Endothelial cell of umbilical vein (primary cell): ENCODE data around the gene CD46. TPM values are rescaled to one million over a fixed set of nuclear protein-coding genes. Genes with fewer than 3 reads are reported as not detected.

Experiments used
- BruUV-seq: library from RNA; stranded (reverse); fragments of 400-500 nt; replicated peaks from 2 replicates; lab custom pipeline; 2021; lab: Mats Ljungman, UMichigan
- CTCF ChIA-PET: fragments of 300-600, 350-600 bp; sonication (Branson Sonifier 250); formaldehyde crosslinking; loops from one replicate; lab custom pipeline; 2021; ENCODE audit warnings: antibody characterized with exemption, inconsistent platforms; lab: Charles Lee
- POLR2A ChIA-PET: fragments of 300-600, 350-600 bp; sonication (Branson Sonifier 250); formaldehyde crosslinking; loops from one replicate; lab custom pipeline; 2021; ENCODE audit warnings: antibody characterized with exemption, inconsistent platforms; lab: Charles Lee
- DNase-seq: peaks from one replicate; pipeline ENCODE4 v3.0.0-alpha.2; 2011; ENCODE audit warnings: low read depth, low spot score
- FAIRE-seq: peaks from 2 replicates; lab custom pipeline; 2011; peaks lifted over from hg19 to GRCh38; lab: Jason Lieb, UNC
- H2AFZ ChIP-seq: 2 replicates; pipeline ENCODE4 v1.6.0; 2012; ENCODE audit warnings: low read depth, low read length, control low read depth, inconsistent platforms
- H3K27ac ChIP-seq: 2 replicates; pipeline ENCODE4 v1.5.1; 2011; ENCODE audit warnings: low read depth, mild to moderate bottlenecking, control low read depth, low read length, moderate library complexity; ENCODE audit not compliant: insufficient read depth
- H3K27me3 ChIP-seq, 2 experiments: 2 replicates each; pipeline versions ENCODE4 v1.6.0 to v1.6.1; 2011; ENCODE audit warnings: low read length in 2 of 2, mixed read lengths in 1 of 2; ENCODE audit not compliant: control insufficient read depth in 2 of 2, insufficient read depth in 2 of 2
- H3K36me3 ChIP-seq, 2 experiments: 2 replicates in 1 of 2; 3 replicates in 1 of 2; pipeline ENCODE4 v1.5.1; 2011; ENCODE audit warnings: low read length in 2 of 2, mild to moderate bottlenecking in 1 of 2, moderate library complexity in 1 of 2; ENCODE audit not compliant: control insufficient read depth in 2 of 2, insufficient read depth in 2 of 2; ENCODE audit errors: extremely low read depth in 1 of 2
- H3K4me1 ChIP-seq: 3 replicates; pipeline ENCODE4 v1.5.1; 2011; ENCODE audit warnings: mild to moderate bottlenecking, low read length; ENCODE audit not compliant: control insufficient read depth, insufficient read depth; ENCODE audit errors: extremely low read depth
- H3K4me2 ChIP-seq: 2 replicates; pipeline ENCODE4 v1.6.1; 2011; ENCODE audit warnings: low read length, control low read depth, mixed read lengths; ENCODE audit not compliant: insufficient read depth
- H3K4me3 ChIP-seq, 3 experiments: fragments of 200-600 bp in 1 of 3; sonication (generic), shearing (Covaris generic) in 1 of 3; replicated peaks in 1 of 3; 2 replicates each; pipeline ENCODE4 v1.5.1; 2011 to 2016; ENCODE audit warnings: control low read depth in 3 of 3, low read length in 3 of 3, mild to moderate bottlenecking in 2 of 3, inconsistent platforms in 1 of 3, low read depth in 1 of 3, moderate library complexity in 1 of 3; ENCODE audit not compliant: insufficient read depth in 1 of 3
- H3K79me2 ChIP-seq: 2 replicates; pipeline ENCODE4 v1.6.0; 2012; ENCODE audit warnings: low read length, inconsistent platforms; ENCODE audit not compliant: control insufficient read depth, insufficient read depth
- H3K9ac ChIP-seq: replicated peaks from 2 replicates; pipeline ENCODE3; 2011; ENCODE audit warnings: low read length, control low read depth; ENCODE audit not compliant: insufficient read depth; ENCODE audit errors: extremely low read depth
- H3K9me1 ChIP-seq: replicated peaks from 3 replicates; pipeline ENCODE4 v1.6.0; 2011; ENCODE audit warnings: mild to moderate bottlenecking, low read length; ENCODE audit not compliant: control insufficient read depth, insufficient read depth; ENCODE audit errors: extremely low read depth
- H3K9me3 ChIP-seq: replicated peaks from 2 replicates; pipeline ENCODE4 v1.5.1; 2012; ENCODE audit warnings: low read length, inconsistent platforms; ENCODE audit not compliant: control insufficient read depth, insufficient read depth
- H4K20me1 ChIP-seq: replicated peaks from 2 replicates; pipeline ENCODE3; 2011; ENCODE audit warnings: mild to moderate bottlenecking, low read length; ENCODE audit not compliant: control insufficient read depth, insufficient read depth; ENCODE audit errors: extremely low read depth
- CTCF ChIP-seq, 2 donors: IDR thresholded peaks; 1 replicate in 1 of 2; 2 replicates in 1 of 2; pipeline ENCODE4 v1.5.1; 2011; ENCODE audit warnings: low read length in 2 of 2, mild to moderate bottlenecking in 2 of 2, moderate library complexity in 2 of 2, control low read depth in 1 of 2, inconsistent platforms in 1 of 2, low read depth in 1 of 2; ENCODE audit not compliant: insufficient read depth in 1 of 2; ENCODE audit errors: extremely low read depth in 1 of 2
- EZH2 ChIP-seq: IDR thresholded peaks from 2 replicates; pipeline ENCODE4 v1.6.1; 2012; ENCODE audit warnings: borderline replicate concordance, low read depth, mild to moderate bottlenecking, moderate library complexity, low read length, inconsistent platforms; ENCODE audit not compliant: severe bottlenecking
- FOS ChIP-seq: IDR thresholded peaks from 2 replicates; pipeline ENCODE4 v1.6.1; 2011; ENCODE audit warnings: mild to moderate bottlenecking, low read length, moderate library complexity, borderline replicate concordance; ENCODE audit not compliant: insufficient read depth
- GATA2 ChIP-seq: IDR thresholded peaks from 2 replicates; pipeline ENCODE4 v1.7.0; 2011; ENCODE audit warnings: low read depth, mild to moderate bottlenecking, moderate library complexity, mixed read lengths, low read length; ENCODE audit not compliant: insufficient read length, insufficient read depth
- JUN ChIP-seq: IDR thresholded peaks from 2 replicates; pipeline ENCODE4 v1.6.1; 2011; ENCODE audit warnings: borderline replicate concordance, low read depth; ENCODE audit not compliant: insufficient read length, insufficient read depth
- MAX ChIP-seq: IDR thresholded peaks from 2 replicates; pipeline ENCODE4 v1.6.1; 2011; ENCODE audit not compliant: insufficient read depth, insufficient read length
- MYC ChIP-seq: IDR thresholded peaks from one replicate; pipeline ENCODE4 v1.6.1; 2011; ENCODE audit warnings: mild to moderate bottlenecking, low read depth, low read length
- POLR2A ChIP-seq: IDR thresholded peaks from 2 replicates; pipeline ENCODE4 v1.6.1; 2012; ENCODE audit warnings: low read depth, mild to moderate bottlenecking, control low read depth, low read length
- POLR2AphosphoS5 ChIP-seq: IDR thresholded peaks from 2 replicates; pipeline ENCODE4 v1.6.1; 2012; ENCODE audit warnings: low read depth, mild to moderate bottlenecking, control low read depth, low read length, moderate library complexity; ENCODE audit not compliant: insufficient read depth
- dilution Hi-C: fragments of 300-500 bp; cut with MboI; formaldehyde crosslinking; loops from one replicate; pipeline ENCODE4 v1.15.0; 2019; ENCODE audit warnings: low sequenced_read_pairs; ENCODE audit not compliant: extremely low pct_ligation_motif_present
- intact Hi-C: fragments of 100-400 bp; cut with micrococcal nuclease; formaldehyde crosslinking; loops from one replicate; pipeline ENCODE4 v1.10.0; 2022
- polyA plus RNA-seq, 4 experiments: library from polyadenylated mRNA; depleted of rRNA in 3 of 4; stranded (reverse) in 3 of 4; unstranded in 1 of 4; fragments of >200 nt; gene quantifications; 2 replicates each; pipeline versions ENCODE4 v1.2.1 to v1.2.3, GENCODE V29; 2011 to 2012; ENCODE audit warnings: missing spikeins in 1 of 4
- total RNA-seq: library from RNA; stranded (reverse); gene quantifications from 2 replicates; pipeline ENCODE4 v1.2.3, GENCODE V29; 2021

Gene CD46
- total and polyA plus RNA-seq, 2 donors (not counting 3 experiments of a cell fraction or from before 2014, with no cell fraction given), result 134 to 256 TPM

- Histone ChIP-seq H3K9me3 (no peaks in the 10 kb centered on the region), H3K79me2 (peaks cover 37% of the 10 kb centered on the region), H3K9ac (no peak overlapping the region), H3K4me2 (no peak overlapping the region), H3K4me1 (peaks cover 46% of the 10 kb centered on the region), H4K20me1 (no peaks in the 10 kb centered on the region), H3K9me1 (no peaks in the 10 kb centered on the region), H3K4me3 (no peak overlapping the region), H3K27ac (no peak overlapping the region), H3K36me3 (no peaks in the 10 kb centered on the region), H2AFZ (no peak overlapping the region), H3K27me3 (no peaks in the 10 kb centered on the region)
- intact Hi-C loops, result no loop called here
- TF ChIP-seq FOS (no peak), CTCF (IDR thresholded peaks at IDR 0.05; ENCODE audit: extremely low read depth in 1 of 2, insufficient read depth in 1 of 2, low read depth in 1 of 2, low read length in 2 of 2) (no peak), POLR2A (no peak), JUN (no peak), MYC (no peak), GATA2 (no peak), EZH2 (no peak), MAX (no peak), POLR2AphosphoS5 (no peak)
- no peak for DNase-seq
- ChIA-PET POLR2A (interaction anchor here (1.2 kb wide), 1 partner anchor 47 kb away, joined by 3 read pairs; no protein-coding TSS in a partner anchor), CTCF (interaction anchor here (1.6 kb wide), 1 partner anchor 9 kb away, joined by 5 read pairs; no protein-coding TSS in a partner anchor)
- BruUV-seq, result no TSS peak
- no peak for FAIRE-seq
- dilution Hi-C loops, result no loop called here
These were observed 69.7 kb downstream of the CD46 start for GRCh38 chr1:207821464-207822045.
